GM21515 (cell line): ENCODE data around the gene MAP3K6.
A peak's percentile ranks its signal among the peaks of the same experiment; 100 is the strongest.
"Not testable (repeated sequence)": the region's sequence is repeated elsewhere in the genome, so short reads cannot be mapped to it uniquely, and the experiment has no call there.

Source experiments
- ATAC-seq: cut with Tn5 transposase; IDR thresholded peaks from one replicate; pipeline ENCODE4 v1.9.1; 2021; ENCODE audit not compliant: unreplicated experiment

Gene MAP3K6

GRCh38 chr1:27366411-27367159, at the start of gene MAP3K6:
Gene MAP3K6, minus strand, starts transcription at chr1:27366961. Its CDS starts 364 bp downstream, at chr1:27366597.
- ATAC-seq: peak; percentile 14

GRCh38 chr1:27414091-27414490, 47.3 kb upstream of the MAP3K6 start:
- ATAC-seq: no peak

- no peak for ATAC-seq
These were observed 46.2 kb upstream of the MAP3K6 start for GRCh38 chr1:27413004-27413403.

- no peak for ATAC-seq
These were observed 45.7 kb upstream of the MAP3K6 start for GRCh38 chr1:27412502-27412901.

- ATAC-seq: no peak
These were observed 43.9 kb upstream of the MAP3K6 start for GRCh38 chr1:27410709-27411108.

- no peak for ATAC-seq
These were observed 42.9 kb upstream of the MAP3K6 start for GRCh38 chr1:27409669-27410068.

- no peak for ATAC-seq
These were observed 41.4 kb upstream of the MAP3K6 start for GRCh38 chr1:27408151-27408550.

- ATAC-seq: not testable (repeated sequence)
These were observed 40.0 kb upstream of the MAP3K6 start for GRCh38 chr1:27406791-27407190.

- ATAC-seq: no peak
These were observed 39.6 kb upstream of the MAP3K6 start for GRCh38 chr1:27406362-27406680.

- ATAC-seq: not testable (repeated sequence)
These were observed 39.0 kb upstream of the MAP3K6 start for GRCh38 chr1:27405598-27406361.

- no peak for ATAC-seq
These were observed 38.3 kb upstream of the MAP3K6 start for GRCh38 chr1:27405074-27405473.

- no peak for ATAC-seq
These were observed 37.2 kb upstream of the MAP3K6 start for GRCh38 chr1:27403931-27404330.

- no peak for ATAC-seq
These were observed 36.4 kb upstream of the MAP3K6 start for GRCh38 chr1:27403065-27403726.

- ATAC-seq: no peak
These were observed 35.6 kb upstream of the MAP3K6 start for GRCh38 chr1:27402349-27402754.

GRCh38 chr1:27400963-27401341, 34.2 kb upstream of the MAP3K6 start:
- ATAC-seq: no peak

GRCh38 chr1:27400082-27400962, 33.6 kb upstream of the MAP3K6 start:
- ATAC-seq: no peak

- no peak for ATAC-seq
These were observed 32.7 kb upstream of the MAP3K6 start for GRCh38 chr1:27399251-27400025.

GRCh38 chr1:27398405-27399149, 31.8 kb upstream of the MAP3K6 start:
- ATAC-seq: no peak

GRCh38 chr1:27397749-27398148, 31.0 kb upstream of the MAP3K6 start:
- ATAC-seq: no peak

GRCh38 chr1:27397110-27397509, 30.3 kb upstream of the MAP3K6 start:
- no peak for ATAC-seq
